ENCODE results near the gene CCDC82. TPM values are rescaled to one million over a fixed set of nuclear protein-coding genes. Genes with fewer than 3 reads are reported as not detected.

CCDC82 gene
- polyA plus RNA-seq, 2 of the 4 experiments (the other 2 are of a cell fraction) = 17.6 to 27.6 TPM

GRCh38 chr11:96303064-96303463 lies 86.6 kb downstream of the CCDC82 start:
- 5% methylated on average over 1 of the region's 1 CpG for WGBS (ENCODE audit: missing lambda C conversion rate)
- H3K4me3 ChIP-seq = no peak overlapping the region
- H3K27ac ChIP-seq = peak overlapping the region; percentile 58 to 66; a peak in 5 of 6 replicates
- ATAC-seq = peak in 1 of 2 experiments; percentile 35; a peak in 2 of 6 replicates
- FAIRE-seq = no peak
- peak overlapping the region; percentile 70 for H3K4me2 ChIP-seq
- POLR2A ChIA-PET = no interaction called here
- no peaks in the 10 kb centered on the region for H3K9me3 ChIP-seq
- peak in 1 of 2 experiments; percentile 29 for DNase-seq (ENCODE audit: low read depth in 1 of 2, low spot score in 1 of 2)
- H3K4me1 ChIP-seq = peaks cover 34% of the 10 kb centered on the region
- CTCF ChIA-PET = no interaction called here
- peak; percentile 72 for TF ChIP-seq FOSL2 (IDR thresholded peaks at IDR 0.05)
- peak; percentile 76 for TF ChIP-seq FOSL2 (CRISPR knock-in tag; IDR thresholded peaks at IDR 0.05)
- TF ChIP-seq, protein P1, sequence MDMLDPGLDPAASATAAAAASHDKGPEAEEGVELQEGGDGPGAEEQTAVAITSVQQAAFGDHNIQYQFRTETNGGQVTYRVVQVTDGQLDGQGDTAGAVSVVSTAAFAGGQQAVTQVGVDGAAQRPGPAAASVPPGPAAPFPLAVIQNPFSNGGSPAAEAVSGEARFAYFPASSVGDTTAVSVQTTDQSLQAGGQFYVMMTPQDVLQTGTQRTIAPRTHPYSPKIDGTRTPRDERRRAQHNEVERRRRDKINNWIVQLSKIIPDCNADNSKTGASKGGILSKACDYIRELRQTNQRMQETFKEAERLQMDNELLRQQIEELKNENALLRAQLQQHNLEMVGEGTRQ (IDR thresholded peaks at IDR 0.05) = no peak
- TF ChIP-seq CBX8 (IDR thresholded peaks at IDR 0.05) = no peak
- no peak for TF ChIP-seq ZC3H11A (IDR thresholded peaks at IDR 0.05)
- no peak for TF ChIP-seq PHF8 (IDR thresholded peaks at IDR 0.05; ENCODE audit: borderline replicate concordance, low read depth)
- TF ChIP-seq JUN (IDR thresholded peaks at IDR 0.05) = no peak
- TF ChIP-seq CTCF (IDR thresholded peaks at IDR 0.05) = no peak
- TF ChIP-seq, protein P2, sequence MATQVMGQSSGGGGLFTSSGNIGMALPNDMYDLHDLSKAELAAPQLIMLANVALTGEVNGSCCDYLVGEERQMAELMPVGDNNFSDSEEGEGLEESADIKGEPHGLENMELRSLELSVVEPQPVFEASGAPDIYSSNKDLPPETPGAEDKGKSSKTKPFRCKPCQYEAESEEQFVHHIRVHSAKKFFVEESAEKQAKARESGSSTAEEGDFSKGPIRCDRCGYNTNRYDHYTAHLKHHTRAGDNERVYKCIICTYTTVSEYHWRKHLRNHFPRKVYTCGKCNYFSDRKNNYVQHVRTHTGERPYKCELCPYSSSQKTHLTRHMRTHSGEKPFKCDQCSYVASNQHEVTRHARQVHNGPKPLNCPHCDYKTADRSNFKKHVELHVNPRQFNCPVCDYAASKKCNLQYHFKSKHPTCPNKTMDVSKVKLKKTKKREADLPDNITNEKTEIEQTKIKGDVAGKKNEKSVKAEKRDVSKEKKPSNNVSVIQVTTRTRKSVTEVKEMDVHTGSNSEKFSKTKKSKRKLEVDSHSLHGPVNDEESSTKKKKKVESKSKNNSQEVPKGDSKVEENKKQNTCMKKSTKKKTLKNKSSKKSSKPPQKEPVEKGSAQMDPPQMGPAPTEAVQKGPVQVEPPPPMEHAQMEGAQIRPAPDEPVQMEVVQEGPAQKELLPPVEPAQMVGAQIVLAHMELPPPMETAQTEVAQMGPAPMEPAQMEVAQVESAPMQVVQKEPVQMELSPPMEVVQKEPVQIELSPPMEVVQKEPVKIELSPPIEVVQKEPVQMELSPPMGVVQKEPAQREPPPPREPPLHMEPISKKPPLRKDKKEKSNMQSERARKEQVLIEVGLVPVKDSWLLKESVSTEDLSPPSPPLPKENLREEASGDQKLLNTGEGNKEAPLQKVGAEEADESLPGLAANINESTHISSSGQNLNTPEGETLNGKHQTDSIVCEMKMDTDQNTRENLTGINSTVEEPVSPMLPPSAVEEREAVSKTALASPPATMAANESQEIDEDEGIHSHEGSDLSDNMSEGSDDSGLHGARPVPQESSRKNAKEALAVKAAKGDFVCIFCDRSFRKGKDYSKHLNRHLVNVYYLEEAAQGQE (IDR thresholded peaks at IDR 0.05) = no peak
- TF ChIP-seq KDM5A (IDR thresholded peaks at IDR 0.05) = no peak
- TF ChIP-seq, protein P3, sequence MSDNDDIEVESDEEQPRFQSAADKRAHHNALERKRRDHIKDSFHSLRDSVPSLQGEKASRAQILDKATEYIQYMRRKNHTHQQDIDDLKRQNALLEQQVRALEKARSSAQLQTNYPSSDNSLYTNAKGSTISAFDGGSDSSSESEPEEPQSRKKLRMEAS (IDR thresholded peaks at IDR 0.05) = 0 out of 2 replicates have a peak, but pooled peaks have one; percentile 14
- TF ChIP-seq HOXA7 (CRISPR knock-in tag; IDR thresholded peaks at IDR 0.05) = no peak
- TF ChIP-seq RARB (CRISPR knock-in tag; IDR thresholded peaks at IDR 0.05) = no peak
- TF ChIP-seq HMGXB4 (CRISPR knock-in tag; IDR thresholded peaks at IDR 0.05; ENCODE audit: borderline replicate concordance) = no peak
- no peak for TF ChIP-seq HOXB13 (CRISPR knock-in tag; IDR thresholded peaks at IDR 0.05; ENCODE audit: low read depth)
- no peak for TF ChIP-seq ZFP36 (IDR thresholded peaks at IDR 0.05; ENCODE audit: borderline replicate concordance, partially characterized antibody)
- TF ChIP-seq HEYL (CRISPR knock-in tag; IDR thresholded peaks at IDR 0.05) = no peak
- no peak for TF ChIP-seq POLR2AphosphoS2 (conservative IDR thresholded peaks at IDR 0.05; ENCODE audit: low read length)
- TF ChIP-seq TFCP2L1 (CRISPR knock-in tag; IDR thresholded peaks at IDR 0.05) = no peak
- no peak for TF ChIP-seq ZSCAN20 (CRISPR knock-in tag; IDR thresholded peaks at IDR 0.05)
- no peak for TF ChIP-seq ELK1 (IDR thresholded peaks at IDR 0.05; ENCODE audit: low read depth, low read length)
- TF ChIP-seq FOXS1 (CRISPR knock-in tag; IDR thresholded peaks at IDR 0.05) = no peak
- TF ChIP-seq CEBPB (IDR thresholded peaks at IDR 0.05) = peak in 1 of 2 experiments; percentile 43; a peak in 2 of 4 replicates
- no peak for TF ChIP-seq CHD2 (IDR thresholded peaks at IDR 0.05; ENCODE audit: low read length, partially characterized antibody)
- TF ChIP-seq HOXB5 (CRISPR knock-in tag; IDR thresholded peaks at IDR 0.05) = no peak
- TF ChIP-seq CHD4 (IDR thresholded peaks at IDR 0.05; ENCODE audit: borderline replicate concordance) = no peak
- no peak for TF ChIP-seq MAZ (IDR thresholded peaks at IDR 0.05; ENCODE audit: borderline replicate concordance, low read depth, low read length)
- no peak for TF ChIP-seq NFE2L2 (conservative IDR thresholded peaks at IDR 0.05; ENCODE audit: low read length)
- TF ChIP-seq RNF2 (IDR thresholded peaks at IDR 0.05; ENCODE audit: borderline replicate concordance, low read depth) = no peak
- TF ChIP-seq, protein P4, sequence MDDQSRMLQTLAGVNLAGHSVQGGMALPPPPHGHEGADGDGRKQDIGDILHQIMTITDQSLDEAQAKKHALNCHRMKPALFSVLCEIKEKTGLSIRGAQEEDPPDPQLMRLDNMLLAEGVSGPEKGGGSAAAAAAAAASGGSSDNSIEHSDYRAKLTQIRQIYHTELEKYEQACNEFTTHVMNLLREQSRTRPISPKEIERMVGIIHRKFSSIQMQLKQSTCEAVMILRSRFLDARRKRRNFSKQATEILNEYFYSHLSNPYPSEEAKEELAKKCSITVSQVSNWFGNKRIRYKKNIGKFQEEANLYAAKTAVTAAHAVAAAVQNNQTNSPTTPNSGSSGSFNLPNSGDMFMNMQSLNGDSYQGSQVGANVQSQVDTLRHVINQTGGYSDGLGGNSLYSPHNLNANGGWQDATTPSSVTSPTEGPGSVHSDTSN (IDR thresholded peaks at IDR 0.05) = no peak

Measured in A549 (cell line).